BJ (cell line): ENCODE measurements around the gene PRLR. TPM values are rescaled to one million over a fixed set of nuclear protein-coding genes. Genes with fewer than 3 reads are reported as not detected.
"Not testable (repeated sequence)": the region's sequence is repeated elsewhere in the genome, so short reads cannot be mapped to it uniquely, and the experiment has no call there.

Experiments
- CTCF ChIA-PET: fragments of 350-600 bp; formaldehyde crosslinking; extraction: SDS; loops from one replicate; lab custom pipeline; 2021; ENCODE audit warnings: antibody characterized with exemption, inconsistent platforms; lab: Yijun Ruan, JAX
- POLR2A ChIA-PET: fragments of 300-600 bp; sonication (Branson Sonifier 250); formaldehyde crosslinking; extraction: SDS; loops from one replicate; lab custom pipeline; 2021; ENCODE audit warnings: antibody characterized with exemption; lab: Charles Lee
- DNase-seq: peaks from one replicate; pipeline ENCODE4 v3.0.0-alpha.2; 2011; ENCODE audit warnings: low read depth
- H3K27me3 ChIP-seq: 2 replicates; pipeline ENCODE4 v1.6.0; 2011; ENCODE audit warnings: low read length; ENCODE audit not compliant: control insufficient read depth, insufficient read depth
- H3K36me3 ChIP-seq: 2 replicates; pipeline ENCODE4 v1.5.1; 2011; ENCODE audit warnings: low read length; ENCODE audit not compliant: control insufficient read depth, insufficient read depth
- H3K4me3 ChIP-seq: 2 replicates; pipeline ENCODE4 v1.5.1; 2011; ENCODE audit warnings: low read depth, mild to moderate bottlenecking, control low read depth, low read length
- polyA plus RNA-seq: library from polyadenylated mRNA; depleted of rRNA; stranded (reverse); fragments of >200 nt; gene quantifications from 2 replicates; pipeline ENCODE4 v1.2.3, GENCODE V29; 2011
- TF ChIP-seq, protein P1 (sequence below): IDR thresholded peaks from 2 replicates; pipeline ENCODE4 v1.5.1; 2011; ENCODE audit warnings: low read depth, mild to moderate bottlenecking, control low read depth, inconsistent platforms, low read length, moderate library complexity; ENCODE audit not compliant: insufficient read depth

PRLR gene
- polyA plus RNA-seq, 1 experiment: 0.34 TPM

DNA sequence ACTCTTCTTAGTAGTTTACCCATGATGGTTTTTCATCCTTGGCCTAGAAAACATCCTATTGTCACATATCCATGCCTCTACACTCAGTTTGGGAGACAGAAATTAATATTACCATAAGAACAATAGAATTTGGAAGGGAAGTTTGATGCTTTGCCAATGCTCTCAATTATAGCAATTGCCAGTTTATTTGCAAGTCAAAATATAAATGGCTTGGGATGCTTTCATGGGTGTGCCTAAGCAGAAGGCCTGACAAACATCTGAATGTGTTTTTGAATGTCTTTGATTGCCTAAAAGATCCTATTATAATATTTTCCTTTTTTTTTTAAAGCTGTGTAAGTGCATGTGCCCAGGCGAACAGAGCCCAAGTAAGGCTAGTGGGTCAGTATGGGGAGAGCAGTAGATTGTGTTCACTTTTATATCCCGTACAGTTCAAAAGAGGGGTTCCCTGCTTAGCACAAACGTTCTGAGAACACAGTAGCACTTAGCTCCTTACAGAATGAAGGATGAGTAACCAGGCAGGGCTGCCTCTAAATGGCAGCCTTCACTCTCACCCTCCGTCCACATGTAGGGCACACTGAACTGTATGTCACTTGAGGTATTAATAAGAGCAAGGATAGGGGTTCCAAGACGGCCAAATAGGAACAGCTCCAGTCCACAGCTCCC, 126.5 kb downstream of the PRLR start:
- ChIA-PET POLR2A (no interaction called here), CTCF (interaction anchor here (0.7 kb wide), 1 partner anchor 47 kb away, joined by 3 read pairs; no protein-coding TSS in a partner anchor)
- DNase-seq: no peak
- Histone ChIP-seq H3K27me3 (no peaks in the 10 kb centered on the region), H3K4me3 (no peak overlapping the region), H3K36me3 (no peaks in the 10 kb centered on the region)
- TF ChIP-seq, protein P1, sequence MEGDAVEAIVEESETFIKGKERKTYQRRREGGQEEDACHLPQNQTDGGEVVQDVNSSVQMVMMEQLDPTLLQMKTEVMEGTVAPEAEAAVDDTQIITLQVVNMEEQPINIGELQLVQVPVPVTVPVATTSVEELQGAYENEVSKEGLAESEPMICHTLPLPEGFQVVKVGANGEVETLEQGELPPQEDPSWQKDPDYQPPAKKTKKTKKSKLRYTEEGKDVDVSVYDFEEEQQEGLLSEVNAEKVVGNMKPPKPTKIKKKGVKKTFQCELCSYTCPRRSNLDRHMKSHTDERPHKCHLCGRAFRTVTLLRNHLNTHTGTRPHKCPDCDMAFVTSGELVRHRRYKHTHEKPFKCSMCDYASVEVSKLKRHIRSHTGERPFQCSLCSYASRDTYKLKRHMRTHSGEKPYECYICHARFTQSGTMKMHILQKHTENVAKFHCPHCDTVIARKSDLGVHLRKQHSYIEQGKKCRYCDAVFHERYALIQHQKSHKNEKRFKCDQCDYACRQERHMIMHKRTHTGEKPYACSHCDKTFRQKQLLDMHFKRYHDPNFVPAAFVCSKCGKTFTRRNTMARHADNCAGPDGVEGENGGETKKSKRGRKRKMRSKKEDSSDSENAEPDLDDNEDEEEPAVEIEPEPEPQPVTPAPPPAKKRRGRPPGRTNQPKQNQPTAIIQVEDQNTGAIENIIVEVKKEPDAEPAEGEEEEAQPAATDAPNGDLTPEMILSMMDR: no peak

DNA sequence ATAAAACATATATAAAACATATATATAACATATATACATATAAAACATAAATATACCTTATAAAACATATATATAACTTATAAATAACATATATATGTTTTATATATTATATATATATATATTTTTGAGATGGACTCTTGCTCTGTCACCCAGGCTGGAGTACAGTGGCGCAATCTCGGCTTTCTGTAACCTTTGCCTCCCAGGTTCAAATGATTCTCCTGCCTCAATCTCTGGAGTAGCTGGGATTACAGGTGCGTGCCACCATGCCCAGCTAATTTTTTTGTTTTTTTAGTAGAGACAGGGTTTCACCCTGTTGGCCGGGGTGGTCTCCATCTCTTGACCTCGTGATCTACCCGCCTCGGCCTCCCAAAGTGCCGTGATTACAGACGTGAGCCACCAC, 128.6 kb downstream of the PRLR start:
- H3K4me3 ChIP-seq, POLR2A ChIA-PET, H3K36me3 ChIP-seq, H3K27me3 ChIP-seq, DNase-seq: not testable (repeated sequence)
- CTCF ChIA-PET: interaction anchor here (1.3 to 1.4 kb wide), 2 partner anchors 14 to 81 kb away, joined by 3 to 4 read pairs; no protein-coding TSS in a partner anchor

DNA sequence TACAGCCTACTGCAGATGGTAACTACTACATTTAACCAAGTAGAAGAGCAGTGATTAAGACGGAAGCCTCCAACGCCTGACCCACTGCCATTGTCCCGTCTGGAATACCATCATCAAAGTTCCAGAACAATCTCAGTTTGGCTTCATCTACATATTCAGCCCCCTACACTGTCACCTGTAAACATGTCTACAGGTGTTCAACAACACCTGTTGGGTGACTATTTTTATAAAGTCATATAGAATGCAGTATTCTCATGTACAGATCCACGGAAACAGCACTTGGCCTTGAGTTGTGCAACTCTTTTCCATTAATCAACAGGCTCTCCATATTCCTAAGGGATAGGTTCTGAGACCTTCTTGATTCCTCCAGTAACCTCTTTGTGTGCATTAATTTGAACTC, 129.3 kb downstream of the PRLR start:
- TF ChIP-seq, protein P1: no peak
- Histone ChIP-seq H3K36me3 (no peaks in the 10 kb centered on the region), H3K4me3 (no peak overlapping the region), H3K27me3 (no peaks in the 10 kb centered on the region)
- CTCF ChIA-PET: interaction anchor here (0.6 to 1.3 kb wide), 2 partner anchors 14 to 1088 kb away, joined by 3 to 4 read pairs; no protein-coding TSS in a partner anchor
- POLR2A ChIA-PET: no interaction called here
- DNase-seq: no peak

DNA sequence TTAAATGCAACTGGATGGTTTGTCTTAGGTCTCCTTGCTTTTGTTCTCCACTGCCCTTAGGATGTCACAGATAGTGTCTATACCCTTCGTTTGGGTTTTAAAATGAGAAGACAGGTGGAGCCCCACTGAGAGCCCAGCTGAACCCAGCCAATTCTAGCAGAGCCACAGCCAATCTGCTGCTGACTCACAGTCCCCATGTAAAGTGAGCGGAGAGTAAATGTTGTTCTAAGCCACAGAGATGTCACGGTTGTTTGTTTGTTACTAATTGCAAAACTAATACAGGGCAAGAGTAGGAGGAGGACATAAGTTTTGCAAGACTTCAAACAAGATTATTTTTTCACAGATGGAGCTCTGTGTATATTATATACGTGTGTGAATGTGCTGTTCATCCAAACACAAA, 132.1 kb downstream of the PRLR start:
- H3K4me3 ChIP-seq: no peak overlapping the region
- H3K36me3 ChIP-seq: no peaks in the 10 kb centered on the region
- no peaks in the 10 kb centered on the region for H3K27me3 ChIP-seq
- CTCF ChIA-PET: interaction anchor here (1.4 to 1.6 kb wide), 2 partner anchors 82 to 90 kb away, joined by 4 to 5 read pairs; no protein-coding TSS in a partner anchor
- POLR2A ChIA-PET: no interaction called here
- no peak for DNase-seq
- TF ChIP-seq, protein P1: no peak

DNA sequence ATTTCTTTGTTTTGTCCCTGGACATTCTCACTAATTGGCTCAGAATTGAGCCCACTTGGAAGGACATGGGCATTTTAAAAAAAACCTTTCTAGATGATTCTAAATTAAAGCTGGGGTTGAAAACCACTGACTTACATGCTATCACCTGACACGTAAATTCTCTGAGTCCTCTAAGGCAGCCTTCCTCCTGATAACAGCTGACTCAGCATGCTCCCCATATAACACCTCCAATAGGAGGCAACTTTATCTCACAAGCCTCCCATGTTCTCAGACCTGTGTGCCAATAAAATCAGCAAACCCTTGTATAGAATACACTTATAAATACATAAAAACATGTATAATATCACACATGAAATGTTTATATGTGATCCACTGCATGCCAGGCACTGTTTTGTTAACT, 133.4 kb downstream of the PRLR start:
- H3K36me3 ChIP-seq: no peaks in the 10 kb centered on the region
- ChIA-PET POLR2A (no interaction called here), CTCF (interaction anchor here (1.5 kb wide), 1 partner anchor 340 kb away, joined by 3 read pairs; no protein-coding TSS in a partner anchor)
- DNase-seq: no peak
- TF ChIP-seq, protein P1: no peak
- no peak overlapping the region for H3K4me3 ChIP-seq
- no peaks in the 10 kb centered on the region for H3K27me3 ChIP-seq
